H1 (cell line): ENCODE measurements around the gene UPK2. TPM values are rescaled to one million over a fixed set of nuclear protein-coding genes. Genes with fewer than 3 reads are reported as not detected.

ENCODE experiments used
- CTCF ChIA-PET: fragments of 300-600 bp; sonication (Branson Sonifier 250); formaldehyde crosslinking; loops from one replicate; lab custom pipeline; 2021; ENCODE audit not compliant: partially characterized antibody; lab: Charles Lee
- POLR2A ChIA-PET: fragments of 300-600 bp; sonication (Branson Sonifier 250); formaldehyde crosslinking; loops from one replicate; lab custom pipeline; 2021; ENCODE audit warnings: inconsistent platforms; ENCODE audit not compliant: partially characterized antibody; lab: Charles Lee
- DNase-seq, 2 experiments: peaks; one replicate each; pipeline versions ENCODE4 v3.0.0 to v3.0.0-alpha.2; 2010 to 2022; ENCODE audit warnings: low spot score in 2 of 2, low read depth in 1 of 2, mixed read lengths in 1 of 2
- FAIRE-seq: peaks from 2 replicates; lab custom pipeline; 2011; peaks lifted over from hg19 to GRCh38; lab: Jason Lieb, UNC
- H2AFZ ChIP-seq: 2 replicates; pipeline ENCODE4 v1.8.1; 2012; ENCODE audit warnings: low read length, inconsistent platforms
- H2AK5ac ChIP-seq: 2 replicates; pipeline ENCODE4 v1.6.1; 2013; ENCODE audit warnings: low read depth, low read length
- H2BK120ac ChIP-seq: replicated peaks from 2 replicates; pipeline ENCODE3; 2013; ENCODE audit warnings: low read depth, low read length, inconsistent platforms
- H2BK12ac ChIP-seq: 2 replicates; pipeline ENCODE4 v1.6.1; 2013; ENCODE audit warnings: low read depth, low read length
- H2BK15ac ChIP-seq: 2 replicates; pipeline ENCODE4 v1.6.1; 2013; ENCODE audit warnings: low read length
- H2BK20ac ChIP-seq: 2 replicates; pipeline ENCODE4 v1.6.1; 2013; ENCODE audit warnings: low read length
- H2BK5ac ChIP-seq: 2 replicates; pipeline ENCODE4 v1.6.1; 2013; ENCODE audit warnings: low read depth, low read length
- H3K14ac ChIP-seq: 2 replicates; pipeline ENCODE4 v1.6.1; 2013; ENCODE audit warnings: inconsistent platforms; ENCODE audit not compliant: insufficient read length
- H3K18ac ChIP-seq: 2 replicates; pipeline ENCODE4 v1.6.1; 2013; ENCODE audit warnings: low read length; ENCODE audit errors: extremely low read depth
- H3K23ac ChIP-seq: 2 replicates; pipeline ENCODE4 v1.6.1; 2013; ENCODE audit warnings: inconsistent platforms; ENCODE audit not compliant: insufficient read length
- H3K23me2 ChIP-seq: 2 replicates; pipeline ENCODE4 v1.6.1; 2013; ENCODE audit warnings: low read depth, low read length
- H3K27ac ChIP-seq: 2 replicates; pipeline ENCODE4 v1.6.1; 2011; ENCODE audit warnings: low read depth, low read length, inconsistent platforms
- H3K27me3 ChIP-seq, 4 experiments: replicated peaks in 1 of 4; 1 replicate in 1 of 4; 2 replicates in 3 of 4; pipeline versions ENCODE4 v1.6.1 to v1.8.1; 2011 to 2013; ENCODE audit warnings: low read length in 3 of 4, mild to moderate bottlenecking in 3 of 4, inconsistent platforms in 2 of 4, mixed read lengths in 2 of 4, moderate library complexity in 1 of 4; ENCODE audit not compliant: control insufficient read depth in 3 of 4, insufficient read depth in 3 of 4; ENCODE audit errors: extremely low read depth in 1 of 4
- H3K36me3 ChIP-seq, 4 experiments: 2 replicates each; pipeline versions ENCODE4 v1.6.1 to v1.8.1; 2011 to 2013; ENCODE audit warnings: mild to moderate bottlenecking in 4 of 4, low read length in 3 of 4, moderate library complexity in 2 of 4, control low read depth in 1 of 4, inconsistent platforms in 1 of 4; ENCODE audit not compliant: insufficient read depth in 4 of 4, control insufficient read depth in 2 of 4
- H3K4ac ChIP-seq: replicated peaks from 2 replicates; pipeline ENCODE3; 2013; ENCODE audit warnings: low read length, low read depth, mixed read lengths, inconsistent platforms; ENCODE audit not compliant: insufficient read length
- H3K4me1 ChIP-seq, 4 experiments: replicated peaks in 1 of 4; 1 replicate in 1 of 4; 2 replicates in 3 of 4; pipeline versions ENCODE4 v1.6.1 to v1.8.1; 2011 to 2013; ENCODE audit warnings: low read length in 3 of 4, inconsistent platforms in 2 of 4, mixed read lengths in 1 of 4; ENCODE audit not compliant: insufficient read depth in 4 of 4, control insufficient read depth in 3 of 4
- H3K4me2 ChIP-seq, 2 experiments: 2 replicates each; pipeline versions ENCODE4 v1.6.1 to v1.8.1; 2011 to 2013; ENCODE audit warnings: low read depth in 2 of 2, low read length in 2 of 2, control low read depth in 1 of 2, inconsistent platforms in 1 of 2, mild to moderate bottlenecking in 1 of 2; ENCODE audit not compliant: insufficient read depth in 1 of 2
- H3K4me3 ChIP-seq, 4 experiments: fragments of 200-600, 300-600 bp in 1 of 4; sonication (generic), shearing (Covaris generic), sonication (Bioruptor Twin) in 1 of 4; 2 replicates each; pipeline versions ENCODE4 v1.5.1 to v1.8.1; 2011 to 2016; ENCODE audit warnings: low read length in 4 of 4, low read depth in 3 of 4, control low read depth in 2 of 4, inconsistent platforms in 2 of 4, mild to moderate bottlenecking in 2 of 4, mixed read lengths in 1 of 4, moderate library complexity in 1 of 4; ENCODE audit not compliant: insufficient read depth in 2 of 4; ENCODE audit errors: extremely low read depth in 1 of 4
- H3K56ac ChIP-seq: replicated peaks from 2 replicates; pipeline ENCODE3; 2013; ENCODE audit warnings: low read depth, mild to moderate bottlenecking, mixed read lengths, low read length, inconsistent platforms; ENCODE audit not compliant: insufficient read length
- H3K79me1 ChIP-seq: 2 replicates; pipeline ENCODE4 v1.6.1; 2013; ENCODE audit warnings: low read depth, low read length, control low read depth
- H3K79me2 ChIP-seq, 2 experiments: 2 replicates each; pipeline versions ENCODE4 v1.6.1 to v1.8.1; 2012 to 2013; ENCODE audit warnings: low read length in 2 of 2, mild to moderate bottlenecking in 2 of 2, inconsistent platforms in 1 of 2; ENCODE audit not compliant: insufficient read depth in 2 of 2, control insufficient read depth in 1 of 2
- H3K9ac ChIP-seq, 4 experiments: replicated peaks in 1 of 4; 1 replicate in 1 of 4; 2 replicates in 3 of 4; pipeline versions ENCODE4 v1.6.1 to v1.8.1; 2011 to 2013; ENCODE audit warnings: low read depth in 3 of 4, low read length in 3 of 4, control low read depth in 2 of 4, mild to moderate bottlenecking in 2 of 4, moderate library complexity in 2 of 4, inconsistent platforms in 1 of 4; ENCODE audit errors: extremely low read depth in 1 of 4
- H3K9me3 ChIP-seq, 2 experiments: 2 replicates each; pipeline versions ENCODE4 v1.6.1 to v1.8.1; 2012 to 2013; ENCODE audit warnings: mild to moderate bottlenecking in 2 of 2, moderate library complexity in 2 of 2, control low read depth in 1 of 2, inconsistent platforms in 1 of 2, low read depth in 1 of 2, low read length in 1 of 2, mixed read lengths in 1 of 2; ENCODE audit not compliant: insufficient read depth in 2 of 2
- H4K20me1 ChIP-seq, 2 experiments: replicated peaks in 1 of 2; 2 replicates each; pipeline versions ENCODE3 to v1.8.1; 2011 to 2013; ENCODE audit warnings: inconsistent platforms in 2 of 2, low read length in 2 of 2, mild to moderate bottlenecking in 1 of 2; ENCODE audit not compliant: insufficient read depth in 2 of 2, control insufficient read depth in 1 of 2
- H4K5ac ChIP-seq: 2 replicates; pipeline ENCODE4 v1.6.1; 2013; ENCODE audit warnings: low read length, low read depth, mixed read lengths, inconsistent platforms; ENCODE audit not compliant: insufficient read length
- H4K8ac ChIP-seq: 2 replicates; pipeline ENCODE4 v1.8.0; 2013; ENCODE audit warnings: mild to moderate bottlenecking, moderate library complexity, low read length, inconsistent platforms; ENCODE audit not compliant: insufficient read depth; ENCODE audit errors: extremely low read depth
- H4K91ac ChIP-seq: replicated peaks from 2 replicates; pipeline ENCODE3; 2013; ENCODE audit warnings: low read length, mixed read lengths, inconsistent platforms; ENCODE audit not compliant: insufficient read length
- SIN3A ChIP-seq, 2 experiments: IDR thresholded peaks in 1 of 2; conservative IDR thresholded peaks in 1 of 2; 2 replicates each; pipeline ENCODE4 v1.6.1; 2011 to 2012; ENCODE audit warnings: low read length in 2 of 2, improper control_type of control experiment in 1 of 2, low read depth in 1 of 2, mild to moderate bottlenecking in 1 of 2
- WGBS, 2 experiments: shearing (Covaris generic) in 1 of 2; methylation state at CpG; one replicate each; pipeline versions ENCODE4 v1.1.6 to v1.1.7; 2013 to 2015; ENCODE audit warnings: low lambda C conversion rate in 2 of 2, mixed read lengths in 2 of 2, inconsistent platforms in 1 of 2, low coverage in 1 of 2, missing lambda C conversion rate in 1 of 2; ENCODE audit not compliant: insufficient replicate concordance in 2 of 2, insufficient coverage in 1 of 2, insufficient read length in 1 of 2; ENCODE audit errors: extremely low coverage in 1 of 2, missing lambda C conversion rate in 1 of 2; 5-methylcytosine and 5-hydroxymethylcytosine counted together
- polyA plus RNA-seq, 7 experiments: library from polyadenylated mRNA; depleted of rRNA in 3 of 7; stranded (reverse) in 5 of 7; unstranded in 2 of 7; fragments of >200 nt in 5 of 7; fragments of 200-250 nt in 2 of 7; gene quantifications; 1 replicate in 5 of 7; 2 replicates in 1 of 7; 4 replicates in 1 of 7; pipeline versions ENCODE4 v1.2.1 to v1.2.3, GENCODE V29; 2011 to 2013; ENCODE audit warnings: missing spikeins in 2 of 7, mixed read lengths in 2 of 7
- total RNA-seq: library from RNA; stranded (reverse); fragmentation: NEBNext Ultra II Directional; extraction: Animal tissue kit (Norgen Biotek cat#: 25700); gene quantifications from 2 replicates; pipeline ENCODE4 v1.2.1, GENCODE V29; 2021

UPK2 gene
- total and polyA plus RNA-seq, 2 of the 8 experiments (the other 6 are each of a cell fraction or from before 2014, with no cell fraction given): 0.76 TPM; not detected in 1

DNA sequence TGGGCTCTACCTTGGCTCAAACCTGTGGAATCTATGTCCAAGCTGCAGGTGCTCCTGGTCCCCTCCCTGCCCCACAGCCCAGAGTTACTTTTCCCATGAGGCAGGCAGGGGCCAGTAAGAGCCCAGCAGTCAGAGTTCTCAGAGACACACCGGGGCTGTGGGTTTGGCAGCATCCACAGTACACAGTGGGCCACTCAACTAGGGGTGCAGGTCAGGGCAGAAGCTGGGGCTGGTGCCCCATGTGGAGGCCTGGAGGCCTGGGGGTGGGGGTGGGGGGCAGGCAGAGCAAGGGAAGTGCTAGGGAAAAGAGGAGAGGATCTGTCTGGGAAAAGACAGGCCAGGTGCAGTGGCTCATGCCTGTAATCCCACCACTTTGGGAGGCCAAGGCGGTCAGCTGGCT lies 2.5 kb downstream of the UPK2 start:
- H3K4me3 ChIP-seq: no peak overlapping the region
- no peak overlapping the region for H4K91ac ChIP-seq
- no peak overlapping the region; the same call in 1 of the 2 replicates for H4K8ac ChIP-seq
- no peak overlapping the region for H3K56ac ChIP-seq
- POLR2A ChIA-PET: interaction anchor here (2.2 kb wide), 1 partner anchor 63 kb away, joined by 5 read pairs; no protein-coding TSS in a partner anchor
- H3K23ac ChIP-seq: no peak overlapping the region
- H4K20me1 ChIP-seq: no peaks in the 10 kb centered on the region
- no peak overlapping the region for H2BK15ac ChIP-seq
- no peaks in the 10 kb centered on the region for H3K79me2 ChIP-seq
- CTCF ChIA-PET: interaction anchor here (0.6 to 12.7 kb wide), 6 partner anchors 11 to 265 kb away, joined by 3 to 100 read pairs (median 4); no protein-coding TSS in a partner anchor
- peaks cover 0 to 2% (median under 1%) of the 10 kb centered on the region in 4 experiments; a peak in 1 of 7 replicates for H3K27me3 ChIP-seq
- TF ChIP-seq SIN3A (conservative IDR thresholded peaks at IDR 0.05 in 1 of 2, IDR thresholded peaks at IDR 0.05 in 1 of 2; ENCODE audit: low read depth in 1 of 2, low read length in 2 of 2): no peak
- 0 out of 2 replicates have a peak, but pooled peaks cover 2% of the 10 kb centered on the region for H3K23me2 ChIP-seq
- peaks cover 0 to 5% (median 1%) of the 10 kb centered on the region in 4 experiments; a peak in 3 of 7 replicates for H3K4me1 ChIP-seq
- no peak for DNase-seq
- H3K4ac ChIP-seq: no peak overlapping the region
- WGBS, 2 experiments: 82% methylated on average over 2 of the region's 2 CpGs; no CpG with 5 or more reads in 1 of the 2 experiments
- no peak overlapping the region for H2BK120ac ChIP-seq
- no peak for FAIRE-seq
- H3K14ac ChIP-seq: no peak overlapping the region
- H3K9ac ChIP-seq: no peak overlapping the region
- H3K27ac ChIP-seq: no peak overlapping the region
- no peak overlapping the region for H2BK5ac ChIP-seq
- H4K5ac ChIP-seq: no peak overlapping the region
- no peak overlapping the region for H2BK12ac ChIP-seq
- no peaks in the 10 kb centered on the region for H3K36me3 ChIP-seq
- H2AFZ ChIP-seq: no peak overlapping the region
- H2AK5ac ChIP-seq: no peak overlapping the region
- H3K18ac ChIP-seq: no peak overlapping the region
- no peaks in the 10 kb centered on the region for H3K9me3 ChIP-seq
- H3K79me1 ChIP-seq: no peaks in the 10 kb centered on the region
- no peak overlapping the region for H2BK20ac ChIP-seq
- H3K4me2 ChIP-seq: no peak overlapping the region
